Measurements from ENCODE around the gene CCDC172.

The CCDC172 gene, protein sequence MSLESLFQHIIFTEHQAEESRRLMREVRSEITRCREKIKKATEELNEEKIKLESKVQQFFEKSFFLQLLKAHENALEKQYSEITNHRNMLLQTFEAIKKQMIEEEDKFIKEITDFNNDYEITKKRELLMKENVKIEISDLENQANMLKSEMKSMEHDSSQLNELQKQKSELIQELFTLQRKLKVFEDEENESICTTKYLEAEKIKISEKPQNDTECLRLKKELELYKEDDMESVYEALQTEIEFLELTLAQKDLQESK

GRCh38 chr10:116324227-116324950, at the start of gene CCDC172:
Gene CCDC172, plus strand, starts transcription at chr10:116324448. Its CDS starts 564 bp downstream, at chr10:116325012.
- DNase-seq (ENCODE audit: low spot score) = no peak

GRCh38 chr10:116276981-116277380, 47.3 kb upstream of the CCDC172 start:
- DNase-seq (ENCODE audit: low spot score) = no peak

DNA sequence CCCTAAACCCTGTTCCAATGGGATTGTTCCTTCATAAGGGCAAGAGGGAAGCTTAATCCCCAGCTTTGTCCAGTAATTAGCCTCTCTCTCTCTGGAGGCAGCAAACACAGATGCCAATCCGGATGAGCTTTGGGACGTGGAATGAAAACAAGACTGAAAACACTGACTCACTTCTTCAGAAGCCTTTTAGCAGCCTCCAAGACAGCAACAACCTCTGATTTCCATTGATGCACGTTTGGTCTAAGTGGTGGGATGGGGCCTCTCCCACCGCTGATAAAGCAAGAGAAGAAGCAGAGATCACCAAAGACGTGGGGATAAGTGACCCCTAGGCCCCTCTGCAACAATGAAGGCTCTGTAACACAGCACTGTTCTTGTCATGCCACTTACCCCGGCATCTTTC, 45.4 kb upstream of the CCDC172 start:
- no peak for DNase-seq (ENCODE audit: low spot score)

DNA sequence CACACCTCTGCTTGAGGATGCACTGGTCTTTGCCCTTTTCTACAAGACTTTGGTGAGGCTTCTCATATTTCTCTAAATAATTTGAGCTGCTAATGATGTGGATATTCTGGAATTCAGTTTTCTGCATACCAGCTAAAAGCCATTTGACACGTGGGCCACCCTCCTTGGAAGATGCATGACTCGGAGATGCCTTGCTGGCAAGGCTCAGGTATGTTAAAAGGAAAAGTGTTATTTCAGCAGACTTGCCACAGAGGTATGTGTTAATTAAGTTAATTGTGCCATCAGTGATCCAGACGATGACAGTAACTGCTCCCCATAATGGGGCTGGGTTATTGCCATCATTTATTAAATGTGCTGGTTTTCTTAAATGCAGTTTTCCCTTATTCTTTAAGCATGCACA, 42.5 kb upstream of the CCDC172 start:
- DNase-seq (ENCODE audit: low spot score) = no peak

GRCh38 chr10:116286626-116287200, 37.5 kb upstream of the CCDC172 start:
- no peak for DNase-seq (ENCODE audit: low spot score)

DNA sequence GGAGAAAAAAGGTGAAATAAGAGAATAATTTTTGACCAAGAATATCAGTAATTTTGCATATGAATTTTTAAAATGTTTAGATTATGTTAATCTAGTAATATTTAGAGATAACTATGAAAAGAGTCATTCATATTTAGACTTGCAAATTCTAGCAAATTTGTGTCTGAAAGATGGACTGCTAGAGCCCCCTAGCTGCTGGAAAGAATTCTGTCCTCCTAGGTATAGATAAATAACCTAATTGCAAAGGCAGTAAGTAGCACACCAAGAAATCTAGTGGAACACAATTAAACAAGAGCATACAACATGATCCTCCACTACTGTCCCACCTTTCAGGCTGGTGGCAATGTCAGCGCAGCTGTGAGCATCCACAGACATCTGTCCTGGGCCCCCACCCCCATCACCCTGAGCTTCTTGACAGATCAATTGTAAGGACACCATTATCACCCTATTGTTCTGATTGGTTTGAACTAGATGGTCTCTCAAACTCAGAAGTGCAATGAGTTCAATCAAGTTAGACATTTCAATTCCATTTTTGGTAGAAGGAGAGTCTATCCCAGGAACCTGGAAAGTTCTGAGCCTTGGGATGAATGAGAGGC, 36.2 kb upstream of the CCDC172 start:
- DNase-seq (ENCODE audit: low spot score) = no peak

DNA sequence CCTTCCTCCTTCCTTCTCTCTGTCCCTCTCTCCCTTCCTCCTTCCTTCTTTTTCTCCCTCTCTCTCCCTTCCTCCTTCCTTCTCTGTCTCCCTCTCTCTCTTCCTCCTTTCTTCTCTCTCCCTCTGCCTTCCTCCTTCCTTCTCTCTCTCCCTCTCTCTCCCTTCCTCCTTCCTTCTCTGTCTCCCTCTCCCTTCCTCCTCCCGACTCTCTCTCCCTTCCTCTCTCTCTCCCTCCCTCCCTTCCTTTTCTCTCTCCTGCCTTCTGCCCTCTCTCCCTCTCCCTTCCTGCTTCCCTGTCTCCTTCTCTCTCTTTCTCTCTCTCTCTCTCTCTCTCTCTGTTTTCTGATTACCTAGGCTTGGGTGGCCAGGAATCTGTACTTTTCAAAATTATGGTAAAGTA, 34.6 kb upstream of the CCDC172 start:
- DNase-seq (ENCODE audit: low spot score) = no peak

GRCh38 chr10:116292493-116292892, 31.8 kb upstream of the CCDC172 start:
- DNase-seq (ENCODE audit: low spot score) = no peak

DNA sequence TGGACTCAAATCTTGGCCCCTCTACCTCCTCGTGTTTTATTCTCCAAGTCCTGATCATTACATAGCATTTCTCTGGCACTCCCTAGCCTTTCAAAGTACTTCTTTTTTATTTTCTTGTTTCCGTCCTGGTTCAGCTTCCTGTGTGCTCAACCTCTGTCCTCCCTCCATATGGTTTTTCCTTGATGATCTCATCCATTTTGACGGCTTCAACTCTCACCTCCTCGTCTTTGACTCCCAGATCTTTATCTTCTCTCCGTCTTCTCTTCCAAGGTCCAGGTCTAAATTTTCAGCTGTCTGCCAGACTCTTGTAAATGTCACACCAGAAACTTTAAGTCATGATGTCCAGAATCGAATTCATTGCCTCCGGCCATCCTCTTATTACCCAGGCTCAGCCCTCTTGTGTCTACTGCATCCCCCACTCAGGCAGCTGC, 27.9 kb upstream of the CCDC172 start:
- DNase-seq (ENCODE audit: low spot score) = no peak

DNA sequence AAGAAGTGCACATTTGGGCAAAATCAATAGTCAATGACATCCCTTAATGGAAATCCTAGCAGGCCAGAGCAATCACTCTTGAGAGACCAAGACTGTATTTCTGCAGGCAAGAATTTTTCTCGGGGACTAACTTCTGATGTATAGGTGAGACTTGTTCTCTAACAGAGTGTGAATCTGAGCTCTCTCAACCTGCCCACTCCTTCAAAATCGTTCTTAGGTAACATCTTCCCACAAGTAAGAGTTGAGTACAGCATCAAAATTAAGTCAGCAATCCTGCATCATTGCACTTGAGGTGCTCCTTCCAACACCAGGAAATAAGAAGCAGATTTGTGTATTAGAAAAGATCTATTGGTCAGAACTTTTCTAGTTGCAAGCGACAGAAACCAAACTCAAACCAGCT, 25.7 kb upstream of the CCDC172 start:
- no peak for DNase-seq (ENCODE audit: low spot score)

GRCh38 chr10:116300542-116300941, 23.7 kb upstream of the CCDC172 start:
- no peak for DNase-seq (ENCODE audit: low spot score)

DNA sequence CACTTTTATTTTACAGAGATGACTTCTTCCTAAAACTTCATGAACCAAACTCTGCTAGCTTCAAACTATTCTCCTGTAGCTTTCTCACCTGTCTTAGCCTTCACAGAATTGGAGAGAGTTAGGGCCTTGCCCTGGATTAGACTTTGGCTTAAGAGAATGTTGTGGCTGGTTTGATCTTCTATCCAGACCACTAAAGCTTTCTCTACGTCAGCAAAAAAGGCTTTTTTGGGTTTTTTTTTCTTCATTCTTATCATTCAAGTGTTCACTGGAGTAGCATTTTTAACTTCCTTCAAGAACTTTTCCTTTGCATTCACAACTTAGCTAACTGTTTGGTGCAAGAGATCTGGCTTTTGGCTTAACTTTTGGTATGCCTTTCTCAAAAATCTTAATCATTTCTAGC, 19.3 kb upstream of the CCDC172 start:
- no peak for DNase-seq (ENCODE audit: low spot score)

DNA sequence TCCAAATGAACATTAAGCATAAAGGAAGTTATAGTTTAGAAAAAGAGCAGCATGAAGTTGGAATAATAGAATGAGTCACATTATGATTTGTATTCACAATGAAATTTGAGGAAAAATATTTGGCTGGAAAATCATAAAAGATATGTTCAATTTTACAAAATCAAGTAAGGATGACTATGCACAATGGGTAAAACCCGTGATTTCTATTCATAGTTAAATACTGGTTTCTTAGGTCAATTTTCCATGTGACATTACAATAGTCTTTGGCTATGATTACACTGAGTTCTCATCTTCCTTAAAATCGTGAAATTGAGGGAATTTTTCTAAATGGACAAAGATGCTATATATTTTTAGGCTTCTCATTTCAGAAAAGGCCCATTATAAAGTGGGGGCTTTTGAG, 17.4 kb upstream of the CCDC172 start:
- no peak for DNase-seq (ENCODE audit: low spot score)

- no peak for DNase-seq (ENCODE audit: low spot score)
Measured at GRCh38 chr10:116307455-116307854, 16.8 kb upstream of the CCDC172 start.

GRCh38 chr10:116311016-116311415, 13.2 kb upstream of the CCDC172 start:
- DNase-seq (ENCODE audit: low spot score) = no peak

DNA sequence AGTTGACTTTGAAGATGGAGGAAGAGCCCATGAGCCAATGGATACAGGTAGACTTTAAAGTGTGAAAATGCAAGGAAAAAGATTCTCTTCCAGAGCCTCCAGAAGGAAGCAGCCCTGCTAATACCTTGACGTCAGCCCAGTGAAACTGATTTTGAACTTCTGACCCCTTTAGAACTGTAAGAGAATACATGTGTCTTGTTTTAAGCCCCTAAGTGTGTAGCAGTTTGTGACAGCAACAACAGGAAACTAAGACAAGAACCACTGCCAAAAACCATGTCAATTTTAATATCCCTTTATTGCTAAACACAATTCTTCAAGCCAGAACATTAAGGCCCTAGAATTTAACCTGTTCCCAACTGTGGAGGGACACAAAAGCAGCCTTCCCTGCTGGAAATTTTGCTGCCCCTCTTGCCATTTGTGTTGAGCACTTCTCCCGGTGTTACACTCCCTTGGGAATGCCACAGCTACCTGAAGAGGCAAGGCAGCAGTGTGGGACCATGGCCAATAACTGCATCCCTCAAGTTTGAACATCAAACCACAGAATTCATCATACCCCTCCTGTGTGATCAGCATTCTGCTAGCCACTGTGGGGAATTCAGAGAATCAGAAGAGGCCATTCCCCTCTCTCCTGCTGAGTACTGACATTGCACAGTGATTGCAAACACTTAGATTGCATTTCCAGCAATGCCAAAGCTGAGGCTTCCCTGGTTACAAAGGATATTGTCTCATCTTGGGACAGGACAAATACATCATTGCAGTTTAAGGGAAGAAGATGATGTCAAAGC, 12.3 kb upstream of the CCDC172 start:
- no peak for DNase-seq (ENCODE audit: low spot score)

- no peak for DNase-seq (ENCODE audit: low spot score)
Measured at GRCh38 chr10:116312548-116312947, 11.7 kb upstream of the CCDC172 start.

DNA sequence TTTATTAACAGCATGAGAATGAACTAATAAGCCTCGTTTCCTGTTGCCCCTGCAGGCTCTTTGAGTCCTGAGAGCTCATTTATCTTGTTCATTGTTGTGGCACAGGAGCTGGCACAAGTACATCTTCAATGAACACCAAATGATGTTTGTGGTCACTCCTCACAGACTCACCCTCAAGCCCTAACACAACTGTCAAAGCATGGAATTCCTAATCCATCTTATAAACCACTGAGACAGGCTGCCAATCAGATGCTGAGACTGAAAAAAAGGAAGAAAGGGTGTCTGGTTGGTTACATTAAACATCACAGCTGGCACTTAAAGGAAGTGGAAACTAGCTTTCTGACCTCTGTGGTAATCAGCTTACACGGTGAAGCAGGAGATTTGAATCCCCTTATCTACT, 7.7 kb upstream of the CCDC172 start:
- no peak for DNase-seq (ENCODE audit: low spot score)

DNA sequence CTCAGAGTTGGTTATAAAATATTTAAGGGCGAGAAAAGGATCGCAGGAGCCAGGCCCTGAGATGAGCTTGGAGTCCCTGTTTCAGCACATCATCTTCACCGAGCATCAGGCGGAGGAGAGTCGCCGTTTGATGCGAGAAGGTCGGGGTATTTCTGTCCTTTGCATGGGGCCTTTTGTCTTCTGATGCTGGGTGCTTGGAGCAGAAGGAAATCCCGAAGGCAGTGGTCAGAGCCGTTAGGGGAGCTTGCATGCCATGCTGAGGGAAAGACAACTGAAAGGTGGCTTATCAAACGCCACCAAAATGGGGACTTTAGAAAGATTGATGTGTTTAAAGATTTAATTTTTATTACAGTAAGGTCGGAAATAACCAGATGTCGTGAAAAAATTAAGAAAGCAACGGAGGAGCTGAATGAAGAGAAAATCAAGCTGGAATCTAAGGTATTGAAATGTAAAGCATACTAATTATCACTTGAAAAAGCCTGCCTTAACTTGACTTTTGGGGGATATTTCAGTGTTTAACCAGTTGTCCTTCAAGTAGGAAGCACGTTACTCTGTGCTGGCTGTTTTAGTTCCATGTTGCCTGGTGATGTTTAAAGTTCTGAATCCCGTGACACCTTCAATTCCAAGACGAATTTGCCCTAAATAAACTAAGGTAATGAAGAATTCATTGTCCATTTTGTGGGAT, 845 bp downstream of the CCDC172 start:
- no peak for DNase-seq (ENCODE audit: low spot score)

GRCh38 chr10:116325987-116326386, 1.7 kb downstream of the CCDC172 start:
- no peak for DNase-seq (ENCODE audit: low spot score)

- DNase-seq (ENCODE audit: low spot score) = no peak
Measured at GRCh38 chr10:116329153-116329552, 4.9 kb downstream of the CCDC172 start.

DNA sequence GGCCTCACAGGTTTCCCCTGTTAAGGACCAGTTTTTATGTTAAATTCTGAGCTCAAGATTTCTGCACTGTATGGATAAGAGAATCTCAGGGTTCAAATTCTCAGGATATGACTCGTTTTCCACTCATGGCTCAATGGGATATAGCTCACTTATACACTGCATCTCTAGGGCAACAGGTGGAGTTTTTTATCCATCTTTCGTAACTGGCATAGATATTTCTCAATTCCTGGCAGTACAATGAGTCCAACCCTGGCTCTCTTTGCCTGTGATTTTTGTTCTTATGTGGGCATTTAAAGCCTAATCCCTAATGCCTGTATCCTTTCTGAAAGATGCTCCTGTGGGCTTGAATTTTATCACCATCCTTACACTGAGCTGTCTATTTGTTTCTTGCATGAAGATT, 7.6 kb downstream of the CCDC172 start:
- no peak for DNase-seq (ENCODE audit: low spot score)

Measured in hematopoietic multipotent progenitor cell treated with erythropoietin and hydrocortisone succinate and interleukin-3 and kit ligand, for 15 days (in vitro differentiated cells).